Dedifferentiated amniotic fluid mesenchymal stem cell (primary cell): ENCODE measurements around the gene TSC22D1.
"Not testable (repeated sequence)": the region's sequence is repeated elsewhere in the genome, so short reads cannot be mapped to it uniquely, and the experiment has no call there.

Experiments
- DNase-seq: peaks from one replicate; pipeline ENCODE4 v3.0.0-alpha.2; 2016; ENCODE audit errors: extremely low spot score

TSC22D1 gene

DNA sequence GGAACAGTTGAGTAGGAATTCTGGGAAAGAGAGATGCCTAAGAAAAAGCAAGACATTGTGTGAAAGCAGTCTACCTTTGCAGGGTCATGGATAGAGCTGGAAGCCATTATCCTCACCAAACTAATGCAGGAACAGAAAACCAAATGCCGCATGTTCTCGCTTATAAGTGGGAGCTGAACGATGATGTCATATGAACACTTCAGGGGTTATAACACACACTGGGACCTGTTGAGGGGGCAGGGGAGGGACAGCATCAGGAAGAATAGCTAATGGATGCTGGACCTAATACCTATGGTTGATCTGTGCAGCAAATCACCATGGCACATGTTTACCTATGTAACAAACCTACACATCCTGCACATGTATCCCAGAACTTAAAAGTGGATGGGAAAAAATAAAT, 69.9 kb downstream of the TSC22D1 start:
- no peak for DNase-seq

DNA sequence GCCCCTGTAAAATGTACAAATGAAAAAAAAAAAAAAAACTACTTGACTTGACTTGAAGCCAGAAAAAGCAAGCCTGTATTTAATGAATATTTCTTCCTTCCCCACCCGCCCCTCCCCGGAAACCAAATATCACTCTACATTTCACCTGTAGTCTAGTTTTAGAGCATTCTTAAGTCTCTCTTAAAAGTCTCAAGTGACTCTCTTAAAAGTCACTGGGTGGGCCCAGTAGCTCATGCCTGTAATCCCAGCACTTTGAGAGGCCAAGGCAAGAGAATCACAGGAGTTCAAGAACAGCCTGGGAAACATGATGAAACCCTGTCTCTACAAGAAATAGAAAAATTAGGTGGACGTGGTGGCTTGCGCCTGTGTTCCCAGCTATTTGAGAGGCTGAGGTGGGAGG, 72.0 kb downstream of the TSC22D1 start:
- no peak for DNase-seq

DNA sequence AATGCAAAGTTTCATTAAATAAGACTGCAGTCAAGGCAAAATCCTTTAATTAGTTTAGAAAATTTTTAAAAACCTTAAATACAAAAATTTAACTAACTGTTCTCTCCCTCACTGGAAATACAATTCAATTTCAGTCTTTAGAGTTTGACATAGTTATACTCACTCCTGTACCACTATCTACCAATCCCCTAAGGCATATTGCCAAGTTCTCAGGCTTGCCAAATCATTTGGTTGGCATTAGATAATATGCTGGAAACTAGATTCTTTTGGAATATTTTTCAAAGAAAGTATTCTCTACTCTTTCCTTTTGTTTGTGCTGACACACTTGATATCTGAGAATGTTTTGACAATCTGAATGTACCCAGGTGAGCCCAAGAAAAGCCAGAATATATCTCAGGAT, 77.2 kb downstream of the TSC22D1 start:
- peak; percentile 41 for DNase-seq

DNA sequence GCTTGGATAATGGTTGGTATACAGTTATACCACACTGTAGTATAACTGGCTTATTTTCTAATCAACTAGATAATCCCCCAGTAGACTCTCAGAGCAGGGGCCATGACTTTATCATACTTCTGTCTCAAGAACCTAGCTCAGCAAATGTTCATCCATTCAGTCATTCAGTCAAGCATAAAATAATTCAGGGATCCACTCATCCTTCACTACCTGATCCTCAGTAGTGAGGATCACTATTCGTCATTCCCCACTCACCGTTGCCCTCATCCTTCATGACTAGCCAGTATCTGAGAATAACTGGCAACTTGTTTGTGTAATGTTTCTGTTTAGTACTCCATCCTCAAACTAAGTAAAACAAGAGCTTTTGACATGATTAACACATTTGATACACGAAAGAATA, 77.6 kb downstream of the TSC22D1 start:
- DNase-seq: no peak

DNA sequence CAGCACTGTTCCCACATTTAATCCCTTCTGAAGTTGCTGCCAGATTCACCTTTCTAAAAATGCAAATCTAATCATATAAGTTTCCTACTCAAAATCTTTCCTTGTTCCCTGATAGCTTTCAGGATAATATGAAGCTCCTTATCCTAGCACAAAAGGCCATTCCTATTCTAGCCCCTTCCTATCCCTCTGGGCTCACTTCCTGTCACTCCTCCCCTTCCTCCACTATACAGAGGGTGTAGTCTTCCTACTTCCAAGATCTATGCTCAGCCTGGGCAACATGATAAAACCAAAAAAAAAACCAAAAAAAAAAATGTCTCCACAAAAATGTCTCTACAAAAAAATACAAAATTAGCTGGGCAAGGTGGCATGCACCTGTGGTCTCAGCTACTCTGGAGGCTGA, 78.3 kb downstream of the TSC22D1 start:
- DNase-seq: no peak

DNA sequence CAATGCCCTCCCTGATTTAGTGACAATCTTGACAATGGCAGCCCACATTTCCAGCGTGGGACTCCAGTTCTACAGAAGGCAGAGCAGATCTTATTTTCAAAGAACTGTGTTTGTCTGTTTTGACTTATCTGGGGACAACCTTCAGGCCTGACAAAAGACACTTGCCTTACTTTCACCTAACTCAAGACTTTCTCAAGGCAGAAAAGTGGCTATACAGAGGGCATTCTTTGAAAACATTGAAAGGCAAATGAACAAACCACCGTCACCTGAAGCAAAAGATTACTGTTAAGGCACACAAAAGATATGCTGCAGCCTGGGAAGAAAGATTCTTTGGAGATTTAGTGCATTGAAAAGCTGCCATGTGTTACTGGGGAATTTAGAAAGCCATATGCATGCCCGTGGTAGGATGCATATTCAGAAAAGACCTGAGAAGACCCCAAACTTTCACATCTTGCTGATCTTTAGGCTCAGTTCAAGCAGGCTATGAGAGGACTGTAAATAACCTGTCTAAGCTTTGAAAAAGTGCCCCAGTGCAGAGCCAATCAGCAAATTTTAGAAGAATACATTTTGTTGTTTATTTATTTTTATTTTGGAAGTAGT, 82.8 kb downstream of the TSC22D1 start:
- DNase-seq: no peak

DNA sequence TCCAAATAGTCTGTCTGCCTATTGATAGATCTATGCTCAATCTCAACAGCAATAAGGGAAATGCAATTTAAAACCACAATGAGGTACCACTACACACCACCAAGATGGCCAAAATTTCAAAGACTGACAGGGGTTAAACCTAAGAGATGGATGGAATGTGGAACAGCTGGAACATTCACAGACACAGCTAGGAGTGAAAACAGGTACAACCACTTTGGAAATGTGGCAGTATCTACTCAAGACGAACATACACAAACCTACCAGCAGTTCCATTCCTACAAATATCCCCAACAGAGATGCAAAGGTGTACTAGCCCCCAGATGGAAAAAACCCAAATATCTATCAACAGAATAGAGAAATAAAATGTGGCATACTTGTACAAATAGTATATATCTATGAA, 86.4 kb downstream of the TSC22D1 start:
- DNase-seq: no peak

DNA sequence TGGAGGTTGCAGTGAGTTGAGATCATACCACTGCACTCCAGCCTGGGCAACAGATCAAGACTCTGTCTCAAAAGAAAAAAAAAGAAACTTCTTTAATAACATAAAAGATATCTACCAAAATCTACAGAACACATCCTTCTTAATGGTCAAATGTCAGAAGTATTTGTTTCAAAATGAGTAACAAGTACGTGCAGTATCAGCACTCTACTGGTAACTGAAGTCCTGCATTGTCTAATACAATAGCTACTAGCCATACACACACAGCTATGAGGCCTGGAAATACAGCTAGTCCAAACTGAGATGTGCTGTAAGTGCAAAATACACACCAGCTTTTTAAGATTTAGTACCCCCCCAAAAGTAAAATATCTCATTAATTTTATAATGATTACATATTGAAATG, 88.1 kb downstream of the TSC22D1 start:
- no peak for DNase-seq

DNA sequence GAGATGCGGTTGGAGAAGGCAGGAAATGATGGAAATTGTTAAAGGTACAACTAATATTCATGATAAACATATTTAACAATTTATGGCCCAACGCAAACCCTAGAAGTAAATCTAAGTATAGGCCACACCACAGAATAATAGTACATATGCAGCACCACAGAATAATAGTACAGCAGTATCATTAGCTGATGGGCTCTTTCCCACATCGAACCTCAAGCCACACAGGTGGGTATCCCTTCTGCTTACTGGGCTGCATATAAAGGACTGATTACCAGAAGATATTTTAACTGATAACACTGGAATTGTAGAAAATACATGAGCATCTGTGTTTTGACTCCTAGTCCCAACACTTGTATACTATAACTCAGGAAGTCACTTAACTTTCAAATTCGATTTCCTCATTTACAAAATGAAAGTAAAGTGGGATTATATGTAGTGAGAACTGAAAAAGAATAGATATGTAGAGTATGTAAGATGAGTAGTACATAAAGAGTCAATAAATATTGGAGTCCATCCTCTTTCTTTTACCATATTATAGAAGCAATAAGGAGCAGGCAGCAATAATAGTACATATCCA, 91.5 kb downstream of the TSC22D1 start:
- DNase-seq: no peak

DNA sequence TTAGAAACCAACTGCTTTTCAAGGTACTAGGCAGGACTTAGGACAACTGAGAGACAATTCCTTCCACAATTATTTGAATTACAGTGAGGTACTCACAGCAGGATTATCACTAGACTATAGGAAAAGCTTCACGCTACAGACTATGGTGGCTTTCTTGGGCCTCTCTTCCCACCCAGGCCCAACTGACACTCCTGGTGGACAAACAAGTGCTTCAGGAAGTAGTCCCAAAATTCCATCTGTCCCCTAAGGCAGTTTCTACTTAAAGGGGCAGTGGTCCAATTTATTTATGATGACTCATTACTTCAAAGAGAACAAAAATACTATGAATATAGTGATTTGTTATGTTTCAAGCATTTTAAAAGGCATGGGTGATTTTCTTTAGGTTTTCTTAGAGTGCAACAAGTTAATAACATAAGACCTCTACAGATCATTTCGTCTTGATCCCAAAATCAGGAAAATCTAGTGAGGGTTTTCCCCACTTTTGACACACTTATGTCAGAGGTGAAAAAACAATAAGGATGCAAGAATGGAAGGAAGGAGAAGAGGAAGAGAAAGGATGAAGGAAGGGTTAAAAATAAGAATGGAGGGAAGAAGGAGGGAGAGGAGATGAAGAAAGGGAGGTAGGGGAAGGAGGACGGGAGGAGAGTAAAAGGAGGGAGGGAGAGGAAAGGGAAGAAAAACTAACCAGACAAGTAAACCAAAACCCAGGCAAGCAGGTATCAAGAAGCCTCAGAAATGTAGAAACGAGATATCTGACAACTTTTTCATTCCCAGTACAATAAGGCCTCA, 101.8 kb downstream of the TSC22D1 start:
- no peak for DNase-seq

DNA sequence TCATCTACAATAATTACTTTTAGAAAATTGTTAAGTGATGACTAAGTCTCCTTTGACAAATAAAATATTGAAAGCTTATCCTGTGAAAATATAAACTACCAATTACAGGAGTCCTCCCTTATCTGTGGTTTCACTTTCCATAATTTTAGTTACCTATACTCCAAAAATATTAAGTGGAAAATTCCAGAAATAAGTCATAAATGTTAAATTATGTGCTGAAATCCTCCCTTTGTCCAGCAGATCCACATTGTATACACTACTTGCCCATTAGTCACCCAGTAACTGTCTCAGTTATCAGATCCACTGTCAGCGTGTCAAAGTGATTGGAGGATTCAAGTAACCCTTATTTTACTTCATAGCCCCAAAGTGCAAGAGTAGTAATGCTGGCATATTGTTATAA, 104.4 kb downstream of the TSC22D1 start:
- peak; percentile 31 for DNase-seq

DNA sequence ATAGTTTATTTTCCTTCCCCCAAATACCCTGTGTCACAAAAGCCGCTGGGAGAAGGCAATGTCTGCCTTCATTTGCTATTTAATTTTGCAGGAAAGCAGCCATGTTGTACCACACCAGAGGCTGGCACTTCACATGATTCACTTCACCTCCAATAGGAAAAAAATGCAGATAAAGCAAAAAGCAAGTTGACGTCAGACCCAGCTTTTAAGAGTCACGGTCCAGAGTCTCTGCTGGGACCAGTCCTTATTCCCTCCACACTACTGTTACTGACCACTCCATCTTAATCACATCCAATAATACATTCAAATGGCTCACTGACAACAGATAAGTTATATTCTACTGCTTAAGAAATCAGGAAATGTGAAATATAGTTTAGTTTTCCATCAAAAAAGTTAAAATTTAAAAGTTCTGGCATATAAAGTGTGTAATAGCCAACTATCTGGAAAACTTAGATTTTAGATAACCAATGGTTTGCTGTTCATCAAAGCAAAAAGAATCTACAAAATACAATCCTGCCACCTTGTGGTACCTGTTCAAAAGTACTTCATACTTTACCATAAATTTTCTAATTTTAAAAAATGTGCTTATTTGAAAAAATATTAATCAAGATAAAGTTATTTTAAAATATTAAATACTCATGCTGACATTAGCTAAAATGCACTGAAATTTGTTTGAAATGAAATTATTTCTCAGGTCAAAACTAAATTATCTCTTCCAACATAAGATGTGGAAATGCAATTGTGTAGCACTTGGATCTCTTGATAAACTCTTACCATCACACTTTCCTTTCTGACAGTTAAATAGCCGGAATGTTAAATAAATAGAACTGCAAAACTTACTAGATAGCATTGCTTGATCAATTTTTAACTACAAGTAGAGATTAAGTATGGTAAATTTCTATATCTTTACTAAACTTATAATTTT, 105.2 kb downstream of the TSC22D1 start:
- no peak for DNase-seq

DNA sequence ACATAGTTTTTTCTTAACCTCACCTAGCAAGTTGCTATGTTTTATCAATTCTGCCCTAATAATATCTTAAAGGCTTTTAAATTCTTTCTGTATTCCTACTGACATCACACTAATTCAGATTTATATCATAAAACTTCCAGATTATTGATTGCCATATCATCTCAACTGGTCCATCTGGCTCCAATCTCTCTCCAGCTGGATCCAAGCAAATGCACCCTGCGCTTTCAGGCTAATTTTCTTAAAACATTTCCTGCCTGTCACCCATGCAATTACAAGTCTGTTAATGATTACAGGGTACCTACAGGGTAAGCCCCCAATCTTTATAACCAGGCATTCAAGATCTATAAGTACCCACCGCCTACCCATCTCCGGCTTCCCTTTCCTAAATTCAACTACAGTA, 107.3 kb downstream of the TSC22D1 start:
- DNase-seq: no peak

DNA sequence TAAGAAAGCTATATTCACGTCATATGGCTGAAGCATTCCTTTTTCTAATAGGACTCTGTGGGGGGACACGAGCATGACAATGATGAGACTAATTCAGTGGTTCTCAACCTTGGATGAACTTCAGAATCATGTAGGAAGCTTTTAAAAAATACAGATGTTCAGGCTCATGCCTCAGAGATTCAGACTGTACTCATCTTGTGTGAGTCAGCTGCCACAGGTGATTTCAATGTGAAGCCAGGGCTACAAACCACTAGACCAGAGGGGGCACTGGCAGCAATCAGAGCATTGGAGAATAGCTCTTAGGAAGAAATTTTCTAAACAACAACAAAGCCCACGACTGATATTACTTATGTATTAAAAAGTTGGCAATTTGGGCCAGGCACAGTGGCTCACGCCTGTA, 110.8 kb downstream of the TSC22D1 start:
- DNase-seq: no peak

DNA sequence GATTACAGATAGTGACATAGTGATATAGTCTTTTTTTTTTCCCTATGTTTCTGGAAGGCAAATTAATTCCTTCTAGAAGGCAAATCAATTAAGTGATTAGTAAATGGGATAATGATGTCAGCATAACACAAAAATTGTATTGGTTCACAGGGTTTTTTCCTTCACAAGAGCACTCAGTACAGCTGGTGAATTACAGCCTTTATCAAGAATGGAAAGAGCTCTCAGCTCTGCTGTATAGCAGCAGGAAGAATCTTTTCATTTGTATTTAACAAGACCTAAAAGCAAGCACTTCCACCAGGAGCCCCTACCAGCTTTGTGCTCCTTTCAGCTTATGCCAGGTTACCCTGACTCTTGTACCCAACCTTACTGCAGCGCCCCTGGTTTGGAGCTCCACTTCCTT, 111.7 kb downstream of the TSC22D1 start:
- no peak for DNase-seq

DNA sequence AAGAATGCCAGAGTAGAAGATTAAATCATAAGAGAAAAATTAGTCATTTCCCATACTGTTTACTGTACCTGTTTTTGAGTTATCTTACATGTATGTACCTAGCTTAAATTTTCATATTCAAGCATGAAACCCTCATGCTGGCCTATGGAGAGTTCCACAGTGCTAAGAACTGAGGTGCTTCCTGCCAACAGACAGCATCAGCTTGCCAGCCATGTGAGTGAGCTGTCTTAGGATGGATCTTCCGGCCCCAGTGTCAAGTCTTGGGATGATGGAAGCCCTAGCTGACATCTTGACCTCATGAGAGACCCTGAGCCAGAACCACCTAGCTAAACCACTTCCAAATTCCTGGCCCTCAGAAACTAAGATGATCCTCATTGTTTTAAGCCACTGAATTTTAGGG, 112.4 kb downstream of the TSC22D1 start:
- DNase-seq: no peak

DNA sequence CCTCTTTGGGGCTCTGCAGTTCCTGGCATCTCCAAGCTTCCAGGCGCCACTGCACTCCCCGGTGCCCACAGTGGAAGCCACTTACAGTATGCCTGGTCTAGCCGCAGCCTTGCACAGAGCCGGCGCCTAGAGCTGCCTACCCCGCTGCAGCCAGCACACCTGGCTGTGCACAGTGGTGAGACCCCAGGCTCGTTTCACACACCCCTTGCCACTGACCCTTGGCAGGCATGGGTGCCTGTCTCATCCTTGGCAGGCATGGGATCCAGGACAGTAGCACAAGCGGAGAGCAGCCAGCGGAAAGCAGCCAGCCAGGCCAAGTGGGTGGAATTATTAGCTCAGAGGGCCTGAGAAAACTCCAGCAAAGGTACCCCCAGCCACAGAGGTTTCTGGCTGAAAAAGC, 116.5 kb downstream of the TSC22D1 start:
- no peak for DNase-seq

DNA sequence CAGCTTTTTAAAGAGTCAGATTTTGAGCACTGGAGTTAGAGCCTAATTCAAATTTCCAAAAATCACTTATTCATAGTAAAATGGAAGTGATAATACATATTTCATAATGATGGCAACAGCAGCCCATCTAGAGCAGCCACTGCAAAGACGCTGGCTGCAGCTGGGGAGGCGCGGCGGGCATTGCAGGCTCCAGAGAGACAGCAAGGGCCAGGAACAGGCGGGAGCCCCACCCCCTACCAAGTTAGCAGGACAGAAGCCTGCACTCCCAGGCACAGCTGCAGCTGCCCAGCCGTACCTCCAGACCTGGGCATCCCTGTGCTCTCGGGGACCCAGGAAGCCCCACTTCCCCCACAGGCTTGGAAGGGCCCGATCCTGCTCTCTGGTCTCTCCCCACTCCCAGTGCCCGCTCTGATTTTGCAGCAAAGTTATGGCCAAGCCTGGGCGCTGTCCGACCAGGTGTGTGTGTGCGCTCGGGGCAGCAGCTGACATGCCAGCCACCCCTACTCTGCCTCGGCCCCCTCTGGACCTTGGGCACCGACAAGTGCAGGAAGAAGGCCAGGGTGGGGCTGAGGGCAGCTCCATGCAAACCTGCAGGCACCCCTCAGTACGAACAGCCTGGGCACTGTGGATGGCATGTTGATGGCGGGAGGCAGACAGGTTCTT, 117.7 kb downstream of the TSC22D1 start:
- no peak for DNase-seq

DNA sequence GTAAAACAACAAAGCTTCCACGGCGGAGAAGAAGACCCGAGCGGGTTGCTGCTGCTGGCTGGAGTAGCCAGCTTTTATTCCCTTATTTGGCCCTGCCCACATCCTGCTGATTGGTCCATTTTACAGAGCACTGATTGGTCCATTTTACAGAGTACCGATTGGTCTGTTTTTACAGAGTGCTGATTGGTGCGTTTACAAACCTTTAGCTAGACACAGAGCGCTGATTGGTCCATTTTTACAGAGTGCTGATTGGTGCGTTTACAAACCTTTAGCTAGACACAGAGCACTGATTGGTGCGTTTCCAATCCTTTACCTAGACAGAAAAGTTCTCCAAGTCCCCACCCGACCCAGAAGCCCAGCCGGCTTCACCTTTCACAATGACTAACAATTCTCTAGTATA, 119.9 kb downstream of the TSC22D1 start:
- DNase-seq: not testable (repeated sequence)

DNA sequence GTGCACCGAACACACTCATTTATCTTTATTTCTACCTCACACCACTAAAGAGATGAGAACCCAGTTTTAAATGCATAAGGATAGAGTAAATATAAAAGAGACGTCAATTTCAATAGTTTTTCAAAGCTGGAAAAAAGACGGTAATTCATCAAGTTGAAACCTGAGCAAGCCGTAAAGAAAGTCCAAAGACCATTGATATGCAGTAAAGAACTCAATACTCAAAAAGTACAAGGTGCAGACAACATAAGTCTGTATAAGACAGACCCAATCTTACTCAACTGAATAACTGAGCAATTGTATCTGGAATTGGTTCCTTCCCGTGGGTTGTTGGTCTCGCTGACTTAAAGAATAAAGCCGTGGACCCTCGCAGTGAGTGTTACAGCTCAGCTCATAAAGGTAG, 120.4 kb downstream of the TSC22D1 start:
- no peak for DNase-seq

DNA sequence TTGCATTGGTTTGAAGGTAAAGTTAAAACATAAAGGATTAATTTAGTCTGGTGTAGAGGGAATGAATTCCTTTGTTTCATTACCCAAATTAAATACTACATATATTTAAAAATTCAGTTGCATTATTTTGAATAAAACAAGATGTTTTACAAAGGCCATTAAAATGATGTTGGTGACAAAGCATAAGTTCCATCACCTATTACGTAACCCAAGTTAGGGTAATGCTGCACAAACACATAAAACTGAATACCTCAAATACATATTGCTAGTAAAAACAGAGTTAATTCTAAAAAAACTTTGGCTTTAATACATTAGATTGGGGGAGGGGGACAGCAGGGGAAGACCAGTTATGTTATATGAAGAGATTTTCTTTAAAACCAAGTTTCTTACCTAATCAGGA, 122.2 kb downstream of the TSC22D1 start:
- no peak for DNase-seq

DNA sequence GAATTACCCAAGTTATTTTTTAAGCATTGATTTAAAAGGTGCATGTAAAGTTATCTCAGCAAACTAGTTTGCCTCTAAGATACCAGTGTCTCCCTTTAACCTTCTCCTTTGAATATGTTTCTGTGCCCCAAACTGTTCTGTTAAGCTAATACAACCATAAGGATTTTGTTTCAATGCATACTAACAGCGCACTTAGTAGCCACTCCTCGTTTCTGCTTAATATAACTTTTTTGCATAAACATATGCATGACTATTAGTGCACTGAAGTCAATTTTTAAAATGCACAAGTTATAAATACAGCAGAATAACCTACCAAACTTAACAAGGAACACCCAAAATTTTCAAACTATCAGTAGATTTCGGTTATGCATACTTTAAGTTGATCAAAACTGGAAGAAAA, 123.1 kb downstream of the TSC22D1 start:
- DNase-seq: no peak
